ENCODE data around the gene PIK3C2B.

DNA sequence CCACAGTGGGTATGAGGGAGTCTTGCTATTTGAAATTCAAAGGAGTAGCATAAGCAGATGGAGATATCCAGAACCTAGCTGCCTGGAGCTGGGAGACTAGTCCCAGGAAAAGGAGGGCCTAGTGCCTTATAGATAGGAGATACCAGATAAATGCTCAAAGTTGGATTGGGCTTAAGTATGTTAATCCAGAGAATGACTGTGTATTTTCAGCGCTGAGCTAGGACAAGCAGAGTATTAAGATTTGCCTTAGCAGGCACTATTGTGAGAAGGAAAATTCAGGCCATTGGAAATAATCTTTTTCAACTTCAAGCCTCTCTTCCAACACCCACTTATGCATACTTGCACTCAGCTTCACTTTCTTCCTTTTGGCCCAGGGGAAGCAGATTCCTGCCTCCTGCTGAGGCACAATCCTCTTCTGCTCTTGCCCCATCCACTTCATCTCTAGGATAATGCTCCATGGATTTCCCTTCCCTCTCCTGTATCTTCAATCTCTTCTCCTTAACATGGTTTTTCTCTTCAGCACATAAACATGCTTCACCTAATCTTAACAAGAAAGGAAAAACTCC is 21.1 kb downstream of the PIK3C2B start:
- no peak for TF ChIP-seq FOXA1 (IDR thresholded peaks at IDR 0.05)
- no peak for TF ChIP-seq SP1 (IDR thresholded peaks at IDR 0.05)
- TF ChIP-seq ARNT (IDR thresholded peaks at IDR 0.05): no peak
- no peak for TF ChIP-seq FOXM1 (IDR thresholded peaks at IDR 0.05; ENCODE audit: borderline replicate concordance)
- no peak for TF ChIP-seq ELF4 (IDR thresholded peaks at IDR 0.05)
- no peak for TF ChIP-seq NFRKB (IDR thresholded peaks at IDR 0.05)
- no peak for TF ChIP-seq HDGF (IDR thresholded peaks at IDR 0.05; ENCODE audit: borderline replicate concordance)
- TF ChIP-seq, protein P1, sequence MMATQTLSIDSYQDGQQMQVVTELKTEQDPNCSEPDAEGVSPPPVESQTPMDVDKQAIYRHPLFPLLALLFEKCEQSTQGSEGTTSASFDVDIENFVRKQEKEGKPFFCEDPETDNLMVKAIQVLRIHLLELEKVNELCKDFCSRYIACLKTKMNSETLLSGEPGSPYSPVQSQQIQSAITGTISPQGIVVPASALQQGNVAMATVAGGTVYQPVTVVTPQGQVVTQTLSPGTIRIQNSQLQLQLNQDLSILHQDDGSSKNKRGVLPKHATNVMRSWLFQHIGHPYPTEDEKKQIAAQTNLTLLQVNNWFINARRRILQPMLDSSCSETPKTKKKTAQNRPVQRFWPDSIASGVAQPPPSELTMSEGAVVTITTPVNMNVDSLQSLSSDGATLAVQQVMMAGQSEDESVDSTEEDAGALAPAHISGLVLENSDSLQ (IDR thresholded peaks at IDR 0.05): no peak
